GM12874 (cell line): ENCODE data around the gene LAPTM5.

Experiments used
- TF ChIP-seq, protein P1 (sequence below): IDR thresholded peaks from 2 replicates; pipeline ENCODE4 v1.5.1; 2011; ENCODE audit warnings: low read depth, mild to moderate bottlenecking, control low read depth, low read length, moderate library complexity; ENCODE audit not compliant: insufficient read depth

Gene LAPTM5

DNA sequence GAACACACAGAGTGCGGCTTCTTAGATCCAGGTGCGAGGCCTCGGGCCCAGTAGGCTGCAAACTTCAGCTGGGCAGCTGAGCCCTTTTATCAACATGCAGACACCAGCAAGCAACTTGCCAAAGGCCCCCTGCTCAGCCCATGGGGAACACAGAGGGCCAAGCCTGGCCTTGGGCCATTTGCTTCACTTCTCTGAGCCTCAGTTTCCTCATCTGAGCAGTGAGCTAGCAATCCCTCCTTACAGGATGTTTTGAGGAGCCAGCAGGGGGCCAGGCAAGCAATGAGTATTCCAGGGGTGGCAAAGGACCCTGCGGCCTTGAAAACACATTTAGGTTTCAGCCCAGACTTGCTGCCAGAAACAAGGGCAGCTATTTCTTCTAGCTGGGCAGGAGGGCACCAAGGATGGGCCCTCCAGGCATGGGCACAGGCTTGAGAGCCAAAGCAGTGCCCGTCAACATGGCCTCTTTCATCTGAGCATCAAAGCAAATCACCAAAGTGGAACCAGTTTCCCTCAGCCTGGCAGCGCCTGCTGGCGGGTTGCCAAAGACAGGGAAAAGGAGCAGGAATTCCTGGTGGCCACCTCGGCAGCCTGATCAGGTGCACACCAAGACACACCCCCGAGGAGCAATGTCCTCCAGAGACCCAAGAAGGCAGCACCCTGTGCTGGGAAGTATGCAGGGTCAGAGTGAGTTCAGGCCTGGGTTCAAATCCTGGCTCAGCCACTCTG lies 35.6 kb downstream of the LAPTM5 start:
- TF ChIP-seq, protein P1, sequence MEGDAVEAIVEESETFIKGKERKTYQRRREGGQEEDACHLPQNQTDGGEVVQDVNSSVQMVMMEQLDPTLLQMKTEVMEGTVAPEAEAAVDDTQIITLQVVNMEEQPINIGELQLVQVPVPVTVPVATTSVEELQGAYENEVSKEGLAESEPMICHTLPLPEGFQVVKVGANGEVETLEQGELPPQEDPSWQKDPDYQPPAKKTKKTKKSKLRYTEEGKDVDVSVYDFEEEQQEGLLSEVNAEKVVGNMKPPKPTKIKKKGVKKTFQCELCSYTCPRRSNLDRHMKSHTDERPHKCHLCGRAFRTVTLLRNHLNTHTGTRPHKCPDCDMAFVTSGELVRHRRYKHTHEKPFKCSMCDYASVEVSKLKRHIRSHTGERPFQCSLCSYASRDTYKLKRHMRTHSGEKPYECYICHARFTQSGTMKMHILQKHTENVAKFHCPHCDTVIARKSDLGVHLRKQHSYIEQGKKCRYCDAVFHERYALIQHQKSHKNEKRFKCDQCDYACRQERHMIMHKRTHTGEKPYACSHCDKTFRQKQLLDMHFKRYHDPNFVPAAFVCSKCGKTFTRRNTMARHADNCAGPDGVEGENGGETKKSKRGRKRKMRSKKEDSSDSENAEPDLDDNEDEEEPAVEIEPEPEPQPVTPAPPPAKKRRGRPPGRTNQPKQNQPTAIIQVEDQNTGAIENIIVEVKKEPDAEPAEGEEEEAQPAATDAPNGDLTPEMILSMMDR = no peak

DNA sequence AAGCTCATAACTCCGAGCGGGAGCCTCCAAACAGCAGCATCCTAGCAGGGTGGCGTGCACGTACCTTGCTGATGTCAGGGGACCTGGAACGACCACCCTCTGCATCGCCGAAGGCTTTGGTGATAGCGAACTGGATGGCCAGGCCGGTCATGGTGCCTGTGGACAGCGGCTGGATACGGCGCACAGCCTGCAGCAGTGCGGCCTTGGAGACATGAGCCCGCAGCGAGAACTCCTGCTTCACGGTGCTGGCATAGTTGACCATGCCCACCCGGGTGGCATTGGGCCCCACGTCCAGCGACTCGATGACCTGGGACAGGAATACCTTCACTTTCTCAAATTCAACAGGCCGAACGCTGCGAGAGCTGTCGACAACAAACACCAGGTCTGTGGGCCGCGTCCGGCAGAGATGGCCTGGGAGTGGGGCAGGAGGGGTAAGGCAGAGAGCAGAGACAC lies 36.2 kb downstream of the LAPTM5 start:
- TF ChIP-seq, protein P1 = no peak

DNA sequence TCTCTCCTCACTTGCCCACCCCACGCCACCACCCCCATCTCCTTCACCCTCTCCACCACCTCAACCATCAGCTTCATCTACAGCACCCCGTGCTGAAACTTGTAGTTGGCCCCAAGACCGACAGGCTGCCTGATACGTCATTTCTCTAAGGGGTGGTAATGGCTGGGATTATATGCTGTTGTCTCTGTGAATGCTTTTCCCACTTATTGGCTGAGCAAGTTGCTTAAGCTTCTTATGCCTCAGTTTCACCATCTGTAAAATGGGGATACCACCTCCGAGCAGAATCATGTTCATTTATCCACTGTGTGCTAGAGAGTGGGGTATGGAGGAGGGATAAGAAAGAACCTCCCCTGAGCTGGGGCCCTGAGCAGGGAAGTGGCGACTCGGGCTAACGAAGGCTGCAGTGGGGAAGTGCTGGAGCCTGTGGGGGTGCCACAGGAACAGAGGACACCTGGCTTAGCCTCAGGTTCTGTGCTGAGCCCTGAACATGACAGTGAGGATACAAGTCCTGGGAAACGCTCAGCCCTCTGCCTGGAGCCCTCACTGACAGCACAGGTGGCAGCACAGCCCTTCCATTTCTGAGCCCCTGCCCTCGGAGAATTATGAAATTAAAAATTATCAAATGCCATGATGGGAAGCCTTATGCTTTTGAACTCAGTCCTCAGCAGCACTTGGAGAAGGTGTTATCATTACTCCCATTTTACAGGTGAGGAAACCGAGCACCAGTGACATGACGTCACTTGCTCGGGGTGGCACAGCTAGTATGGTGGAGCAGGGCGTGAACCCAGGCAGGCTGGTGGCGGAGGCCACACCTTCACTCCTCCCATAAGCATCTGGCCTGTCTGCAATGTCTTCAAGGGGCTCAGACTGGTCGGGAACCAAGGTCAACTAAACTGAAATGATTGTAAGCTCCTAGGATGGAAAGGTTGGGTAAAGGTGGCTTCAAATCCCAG lies 37.0 kb downstream of the LAPTM5 start:
- TF ChIP-seq, protein P1 = no peak

DNA sequence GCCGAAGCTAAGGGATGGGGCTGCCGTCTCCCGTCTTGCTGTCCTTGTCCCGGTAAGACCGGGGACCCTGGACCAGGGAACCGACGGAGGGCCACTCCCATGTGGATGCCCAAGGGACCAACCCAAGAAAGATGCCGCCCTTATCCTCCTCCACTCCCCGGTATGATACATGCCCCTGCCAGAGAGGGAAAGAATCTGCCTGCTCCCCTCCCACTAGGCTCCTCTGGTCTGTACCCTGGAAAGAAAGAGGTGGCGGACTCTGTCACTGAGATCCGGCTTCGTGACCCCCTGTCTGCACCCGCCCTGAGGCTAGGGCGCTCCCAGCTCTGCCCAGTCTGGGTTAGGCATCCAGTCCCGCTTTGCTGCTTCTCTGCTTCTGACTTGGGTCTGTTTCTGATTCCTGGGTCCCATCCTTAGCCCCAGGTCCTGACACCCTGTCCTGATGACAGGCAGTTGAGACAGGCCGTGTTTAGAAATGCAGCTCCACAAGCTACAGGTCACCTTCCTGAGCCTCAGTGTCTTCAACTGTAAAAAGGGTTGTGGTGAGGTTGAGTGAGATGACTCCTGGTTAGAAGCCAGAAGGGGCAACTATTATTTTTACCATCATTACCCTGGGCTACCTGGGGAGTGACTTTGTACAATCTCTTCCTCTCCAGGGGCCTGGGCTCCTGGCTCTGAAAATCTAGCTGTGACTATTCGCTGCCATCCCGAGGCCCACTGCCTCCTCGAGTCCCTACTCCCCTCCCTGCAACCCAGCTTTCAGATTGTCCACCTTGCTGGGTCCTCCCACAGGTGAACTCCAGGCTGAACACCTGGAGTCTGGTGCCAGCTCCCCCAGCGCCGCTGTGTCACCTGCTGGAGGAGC lies 37.9 kb downstream of the LAPTM5 start:
- TF ChIP-seq, protein P1 = no peak

DNA sequence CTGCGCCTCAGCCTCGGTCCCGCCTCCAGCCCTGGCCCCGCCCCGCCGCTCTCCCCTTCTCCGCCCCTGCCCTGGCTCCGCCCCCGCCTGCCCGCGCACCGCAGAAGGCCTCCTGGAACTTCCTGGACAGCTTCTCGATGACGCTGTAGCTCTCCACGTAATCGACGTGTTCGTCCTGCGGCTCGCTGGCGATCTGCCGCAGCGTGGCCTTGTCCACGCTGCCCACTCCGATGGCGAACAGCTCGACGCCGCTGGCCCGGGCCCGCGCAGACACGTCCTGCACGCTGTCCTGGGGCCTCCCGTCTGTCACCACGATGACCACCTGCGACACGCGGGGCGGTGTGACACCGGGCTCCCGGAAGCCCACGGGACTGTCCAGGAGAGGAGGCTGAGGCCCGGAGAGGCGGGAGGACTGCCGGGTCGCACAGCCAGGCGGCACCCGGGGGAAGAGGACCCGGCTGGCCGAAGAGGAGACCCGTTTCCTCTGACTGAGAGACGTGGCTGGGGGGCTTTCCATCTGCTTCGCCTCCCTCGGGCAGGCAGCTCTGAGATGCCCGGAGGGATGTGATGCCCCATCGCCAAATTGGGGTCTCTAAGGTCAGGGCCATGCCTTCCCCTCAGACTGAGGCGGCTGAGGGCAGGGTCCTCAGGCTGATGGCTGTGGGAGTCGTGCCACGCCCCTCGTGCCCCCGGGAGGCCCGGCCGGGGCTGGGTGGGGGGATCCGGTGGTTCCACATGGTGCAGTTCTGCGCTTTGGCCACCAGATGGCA lies 38.8 kb downstream of the LAPTM5 start:
- TF ChIP-seq, protein P1 = peak; percentile 91

DNA sequence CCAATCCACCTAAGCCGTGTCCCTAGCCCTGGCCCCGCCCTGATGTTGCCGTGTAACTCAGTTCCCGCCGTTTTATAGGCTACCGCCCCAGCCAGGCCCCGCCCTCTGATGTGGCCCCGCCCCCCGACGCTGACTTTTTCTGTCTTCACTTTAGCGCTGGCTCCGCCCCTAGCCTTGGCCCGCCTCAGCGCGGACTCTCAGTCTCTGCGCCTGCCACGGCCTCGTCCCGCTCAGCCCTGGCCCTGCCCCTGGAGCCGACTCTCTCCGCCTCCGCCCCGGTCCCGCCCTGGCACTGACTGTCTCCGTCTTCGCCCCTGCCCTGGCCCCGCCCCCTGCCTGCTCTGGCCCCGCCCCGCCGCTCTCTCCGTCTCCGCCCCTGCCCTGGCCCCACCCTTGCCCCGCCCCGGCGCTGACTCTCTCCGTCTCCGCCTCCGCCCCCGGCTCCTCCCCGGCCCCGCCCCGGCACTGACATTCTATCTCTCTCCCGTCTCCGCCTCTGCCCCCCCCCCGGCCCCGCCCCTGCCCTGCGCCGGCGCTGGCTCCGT lies 39.4 kb downstream of the LAPTM5 start:
- TF ChIP-seq, protein P1 = no peak
